H9 (cell line): ENCODE data around the gene ST6GALNAC3. TPM values are rescaled to one million over a fixed set of nuclear protein-coding genes. Genes with fewer than 3 reads are reported as not detected.
A peak's percentile ranks its signal among the peaks of the same experiment; 100 is the strongest.

Experiments used
- DNase-seq: peaks from one replicate; pipeline ENCODE4 v3.0.0-alpha.2; 2017
- H2AFZ ChIP-seq: one replicate; pipeline ENCODE4 v1.6.1; 2013; ENCODE audit warnings: mild to moderate bottlenecking, low read length, control low read depth, moderate library complexity
- H2AK5ac ChIP-seq: 2 replicates; pipeline ENCODE4 v1.6.1; 2013; ENCODE audit warnings: low read length, control low read depth, mixed read lengths; ENCODE audit not compliant: insufficient read length
- H2BK120ac ChIP-seq: one replicate; pipeline ENCODE4 v1.6.1; 2013; ENCODE audit warnings: low read depth, mild to moderate bottlenecking, low read length, control low read depth, inconsistent platforms; ENCODE audit not compliant: poor library complexity, severe bottlenecking
- H2BK12ac ChIP-seq: 2 replicates; pipeline ENCODE4 v1.6.1; 2013; ENCODE audit warnings: low read length, control low read depth, mixed read lengths, low read depth; ENCODE audit not compliant: insufficient read length
- H2BK15ac ChIP-seq: 2 replicates; pipeline ENCODE4 v1.6.1; 2013; ENCODE audit warnings: low read depth, low read length, control low read depth
- H2BK20ac ChIP-seq: one replicate; pipeline ENCODE4 v1.6.1; 2013; ENCODE audit warnings: low read depth, mild to moderate bottlenecking, low read length, control low read depth, inconsistent platforms; ENCODE audit not compliant: poor library complexity, severe bottlenecking
- H2BK5ac ChIP-seq: 2 replicates; pipeline ENCODE4 v1.6.1; 2013; ENCODE audit warnings: low read length, control low read depth, mixed read lengths; ENCODE audit not compliant: insufficient read length
- H3K14ac ChIP-seq: 2 replicates; pipeline ENCODE4 v1.6.1; 2013; ENCODE audit warnings: low read length, control low read depth; ENCODE audit not compliant: insufficient read depth
- H3K18ac ChIP-seq: 2 replicates; pipeline ENCODE4 v1.6.1; 2013; ENCODE audit warnings: low read depth, mild to moderate bottlenecking, mixed read lengths, low read length, control low read depth; ENCODE audit not compliant: insufficient read length
- H3K23ac ChIP-seq: 2 replicates; pipeline ENCODE4 v1.6.1; 2013; ENCODE audit warnings: low read length, control low read depth, mixed read lengths, low read depth; ENCODE audit not compliant: insufficient read length
- H3K23me2 ChIP-seq: 2 replicates; pipeline ENCODE4 v1.6.1; 2013; ENCODE audit warnings: low read depth, mild to moderate bottlenecking, mixed read lengths, low read length, control low read depth; ENCODE audit not compliant: insufficient read length, poor library complexity, severe bottlenecking
- H3K27ac ChIP-seq: 2 replicates; pipeline ENCODE4 v1.5.1; 2013; ENCODE audit warnings: low read length, control low read depth, mixed read lengths, low read depth; ENCODE audit not compliant: insufficient read length
- H3K27me3 ChIP-seq: 2 replicates; pipeline ENCODE4 v1.6.1; 2013; ENCODE audit warnings: low read length, control low read depth, inconsistent platforms; ENCODE audit not compliant: insufficient read depth
- H3K4ac ChIP-seq: 2 replicates; pipeline ENCODE4 v1.6.1; 2013; ENCODE audit warnings: low read depth, mild to moderate bottlenecking, control low read depth, inconsistent platforms, low read length, moderate library complexity
- H3K4me1 ChIP-seq: 2 replicates; pipeline ENCODE4 v1.6.1; 2013; ENCODE audit warnings: low read length, control low read depth, inconsistent platforms; ENCODE audit not compliant: insufficient read depth
- H3K4me2 ChIP-seq: 2 replicates; pipeline ENCODE4 v1.6.1; 2013; ENCODE audit warnings: low read length, control low read depth, mixed read lengths; ENCODE audit not compliant: insufficient read length, insufficient read depth
- H3K56ac ChIP-seq: 2 replicates; pipeline ENCODE4 v1.6.1; 2013; ENCODE audit warnings: low read depth, mild to moderate bottlenecking, mixed read lengths, low read length, control low read depth; ENCODE audit not compliant: insufficient read length
- H3K79me1 ChIP-seq: 2 replicates; pipeline ENCODE4 v1.6.1; 2013; ENCODE audit warnings: low read depth, mild to moderate bottlenecking, moderate library complexity, low read length, control low read depth, inconsistent platforms; ENCODE audit not compliant: insufficient read depth, poor library complexity, severe bottlenecking
- H3K79me2 ChIP-seq: 2 replicates; pipeline ENCODE4 v1.6.1; 2013; ENCODE audit warnings: low read length, control low read depth, inconsistent platforms; ENCODE audit not compliant: insufficient read depth
- H3K9ac ChIP-seq: 2 replicates; pipeline ENCODE4 v1.6.1; 2013; ENCODE audit warnings: low read length, control low read depth, mixed read lengths; ENCODE audit not compliant: insufficient read length; ENCODE audit errors: extremely low read depth
- H3K9me3 ChIP-seq: one replicate; pipeline ENCODE4 v1.6.1; 2013; ENCODE audit warnings: low read depth, low read length, inconsistent platforms; ENCODE audit not compliant: control insufficient read depth
- H3T11ph ChIP-seq: one replicate; pipeline ENCODE4 v1.6.1; 2013; ENCODE audit warnings: mild to moderate bottlenecking, low read length, control low read depth, inconsistent platforms
- H4K20me1 ChIP-seq: one replicate; pipeline ENCODE4 v1.6.1; 2013; ENCODE audit not compliant: control insufficient read depth, insufficient read length, insufficient read depth
- H4K5ac ChIP-seq: 2 replicates; pipeline ENCODE4 v1.6.1; 2013; ENCODE audit warnings: low read depth, mild to moderate bottlenecking, mixed read lengths, low read length, control low read depth; ENCODE audit not compliant: insufficient read length
- H4K8ac ChIP-seq: replicated peaks from 2 replicates; pipeline ENCODE4 v1.6.1; 2013; ENCODE audit warnings: low read length, control low read depth, mixed read lengths, low read depth; ENCODE audit not compliant: insufficient read length
- H4K91ac ChIP-seq: 2 replicates; pipeline ENCODE4 v1.6.1; 2013; ENCODE audit warnings: low read depth, mild to moderate bottlenecking, moderate library complexity, mixed read lengths, low read length, control low read depth; ENCODE audit not compliant: insufficient read length
- H3K27ac Mint-ChIP-seq, 3 experiments: 2 replicates in 2 of 3; 3 replicates in 1 of 3; pipeline ENCODE4 v1.8.0; 2020 to 2021; ENCODE audit warnings: mixed read lengths in 3 of 3, mild to moderate bottlenecking in 1 of 3, moderate library complexity in 1 of 3
- H3K27me3 Mint-ChIP-seq: 2 replicates; pipeline ENCODE4 v1.8.0; 2021; ENCODE audit warnings: low read depth, mild to moderate bottlenecking, moderate library complexity, mixed read lengths
- H3K36me3 Mint-ChIP-seq, 3 experiments: 2 replicates in 2 of 3; 3 replicates in 1 of 3; pipeline ENCODE4 v1.8.0; 2020 to 2021; ENCODE audit warnings: low read depth in 3 of 3, mixed read lengths in 3 of 3; ENCODE audit not compliant: insufficient read depth in 1 of 3
- H3K4me1 Mint-ChIP-seq, 2 experiments: 2 replicates each; pipeline ENCODE4 v1.8.0; 2020; ENCODE audit warnings: mixed read lengths in 2 of 2
- H3K4me3 Mint-ChIP-seq, 2 experiments: 2 replicates in 1 of 2; 3 replicates in 1 of 2; pipeline ENCODE4 v1.8.0; 2020 to 2021; ENCODE audit warnings: mild to moderate bottlenecking in 2 of 2, mixed read lengths in 2 of 2, moderate library complexity in 1 of 2
- H3K9me3 Mint-ChIP-seq, 2 experiments: 2 replicates in 1 of 2; 3 replicates in 1 of 2; pipeline ENCODE4 v1.8.0; 2020; ENCODE audit warnings: mild to moderate bottlenecking in 2 of 2, mixed read lengths in 2 of 2, moderate library complexity in 1 of 2
- WGBS: extraction: QIAGEN DNeasy Blood & Tissue Kit; methylation state at CpG from one replicate; pipeline ENCODE4 v1.1.7; 2013; ENCODE audit warnings: missing lambda C conversion rate, low lambda C conversion rate, mixed read lengths; ENCODE audit not compliant: insufficient read length; ENCODE audit errors: extremely low coverage; 5-methylcytosine and 5-hydroxymethylcytosine counted together
- total RNA-seq: library from RNA; stranded (reverse); gene quantifications from 2 replicates; pipeline ENCODE4 v1.2.1, GENCODE V29; 2021
- TF ChIP-seq, protein P1 (sequence below): fragments of 200-600 bp; sonication (generic); conservative IDR thresholded peaks from 3 replicates; pipeline ENCODE4 v1.8.0; 2021; ENCODE audit warnings: antibody characterized with exemption, mild to moderate bottlenecking

The ST6GALNAC3 gene
- total RNA-seq, 1 experiment from 2014 or later, result 11.2 TPM

DNA sequence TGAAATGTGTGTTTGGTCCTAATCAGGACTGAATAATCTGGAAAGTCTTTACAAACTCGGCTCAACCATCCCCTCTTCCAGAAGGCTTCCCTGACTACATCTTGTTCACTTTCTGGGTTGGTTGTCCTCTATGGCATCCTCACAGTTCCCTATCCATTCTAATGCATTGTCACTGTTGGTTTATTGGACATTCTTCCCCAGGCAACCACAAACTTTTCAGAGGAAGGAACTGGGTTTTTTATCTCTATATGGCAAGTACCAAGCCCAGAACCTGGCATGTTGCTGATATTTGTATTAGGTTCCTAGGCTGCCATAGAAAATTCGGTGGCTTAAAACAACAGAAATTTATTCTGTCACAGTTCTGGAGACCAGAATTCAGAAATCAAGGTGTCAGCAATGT is 429.2 kb downstream of the ST6GALNAC3 start:
- no peak overlapping the region for H3K4ac ChIP-seq
- Mint-ChIP-seq H3K4me1 (peaks cover 44 to 48% of the 10 kb centered on the region in 2 experiments), H3K36me3 (no peaks in the 10 kb centered on the region), H3K4me3 (no peak overlapping the region), H3K27me3 (no peaks in the 10 kb centered on the region; the same call in 1 of the 2 replicates), H3K27ac (peak overlapping the region in 2 of 3 experiments; percentile 41 to 98; a peak in 3 of 7 replicates), H3K9me3 (no peaks in the 10 kb centered on the region)
- no peak overlapping the region for H3K23ac ChIP-seq
- H3K23me2 ChIP-seq, result no peaks in the 10 kb centered on the region
- peaks cover 12% of the 10 kb centered on the region; the same call in 1 of the 2 replicates for H3K4me1 ChIP-seq
- H2BK20ac ChIP-seq, result no peak overlapping the region
- no peak overlapping the region for H4K8ac ChIP-seq
- no peak overlapping the region for H2BK5ac ChIP-seq
- H2BK15ac ChIP-seq, result no peak overlapping the region
- TF ChIP-seq, protein P1, sequence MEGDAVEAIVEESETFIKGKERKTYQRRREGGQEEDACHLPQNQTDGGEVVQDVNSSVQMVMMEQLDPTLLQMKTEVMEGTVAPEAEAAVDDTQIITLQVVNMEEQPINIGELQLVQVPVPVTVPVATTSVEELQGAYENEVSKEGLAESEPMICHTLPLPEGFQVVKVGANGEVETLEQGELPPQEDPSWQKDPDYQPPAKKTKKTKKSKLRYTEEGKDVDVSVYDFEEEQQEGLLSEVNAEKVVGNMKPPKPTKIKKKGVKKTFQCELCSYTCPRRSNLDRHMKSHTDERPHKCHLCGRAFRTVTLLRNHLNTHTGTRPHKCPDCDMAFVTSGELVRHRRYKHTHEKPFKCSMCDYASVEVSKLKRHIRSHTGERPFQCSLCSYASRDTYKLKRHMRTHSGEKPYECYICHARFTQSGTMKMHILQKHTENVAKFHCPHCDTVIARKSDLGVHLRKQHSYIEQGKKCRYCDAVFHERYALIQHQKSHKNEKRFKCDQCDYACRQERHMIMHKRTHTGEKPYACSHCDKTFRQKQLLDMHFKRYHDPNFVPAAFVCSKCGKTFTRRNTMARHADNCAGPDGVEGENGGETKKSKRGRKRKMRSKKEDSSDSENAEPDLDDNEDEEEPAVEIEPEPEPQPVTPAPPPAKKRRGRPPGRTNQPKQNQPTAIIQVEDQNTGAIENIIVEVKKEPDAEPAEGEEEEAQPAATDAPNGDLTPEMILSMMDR, result no peak
- H3K14ac ChIP-seq, result no peak overlapping the region
- no peaks in the 10 kb centered on the region for H4K20me1 ChIP-seq
- H3K4me2 ChIP-seq, result no peak overlapping the region
- no peak overlapping the region for H3T11ph ChIP-seq
- H2BK12ac ChIP-seq, result no peak overlapping the region
- no peak overlapping the region for H3K18ac ChIP-seq
- DNase-seq, result no peak
- no peaks in the 10 kb centered on the region for H3K27me3 ChIP-seq
- H3K79me2 ChIP-seq, result no peaks in the 10 kb centered on the region
- no peak overlapping the region for H3K9ac ChIP-seq
- WGBS, result no CpG with 5 or more reads among the region's 2 CpGs
- H2AFZ ChIP-seq, result no peak overlapping the region
- no peaks in the 10 kb centered on the region for H3K9me3 ChIP-seq
- H2AK5ac ChIP-seq, result no peak overlapping the region
- no peak overlapping the region for H3K56ac ChIP-seq
- H3K27ac ChIP-seq, result no peak overlapping the region
- H3K79me1 ChIP-seq, result no peaks in the 10 kb centered on the region
- H4K91ac ChIP-seq, result no peak overlapping the region
- H4K5ac ChIP-seq, result no peak overlapping the region
- H2BK120ac ChIP-seq, result no peak overlapping the region
